Adrenal gland (tissue), 12 donors: ENCODE measurements around the gene HNRNPLL. TPM values are rescaled to one million over a fixed set of nuclear protein-coding genes. Genes with fewer than 3 reads are reported as not detected.

ENCODE experiments used
- DNase-seq, 7 donors: peaks; one replicate each; pipeline ENCODE4 v3.0.0-alpha.2; 2019 to 2020
- H3K27ac ChIP-seq, 5 donors: fragments of 200-600 bp; sonication (generic) in 4 of 5; 1 replicate in 3 of 5; 2 replicates in 2 of 5; pipeline versions ENCODE4 v1.5.1 to v1.8.0; 2016 to 2020; ENCODE audit warnings: mild to moderate bottlenecking in 1 of 5
- H3K27me3 ChIP-seq: fragments of 200-600 bp; 2 replicates; pipeline ENCODE4 v1.8.0; 2021
- H3K36me3 ChIP-seq, 2 donors: fragments of 200-600 bp; replicated peaks in 1 of 2; 1 replicate in 1 of 2; 2 replicates in 1 of 2; pipeline versions ENCODE4 v1.5.1 to v1.8.0; 2018 to 2022
- H3K4me1 ChIP-seq, 2 donors: fragments of 200-600 bp; replicated peaks in 1 of 2; 1 replicate in 1 of 2; 2 replicates in 1 of 2; pipeline versions ENCODE4 v1.5.1 to v1.8.0; 2018 to 2021
- H3K4me3 ChIP-seq, 4 donors: fragments of 200-600 bp; sonication (generic) in 3 of 4; one replicate each; pipeline ENCODE4 v1.5.1; 2016 to 2018
- H3K9me3 ChIP-seq, 3 donors: fragments of 200-600 bp; sonication (generic) in 1 of 3; replicated peaks in 1 of 3; 1 replicate in 2 of 3; 2 replicates in 1 of 3; pipeline versions ENCODE4 v1.5.1 to v1.8.0; 2016 to 2021
- CTCF ChIP-seq, 6 experiments: fragments of 450-650 bp in 4 of 6; fragments of 200-600 bp in 2 of 6; sonication (generic) in 1 of 6; IDR thresholded peaks; 1 replicate in 5 of 6; 2 replicates in 1 of 6; pipeline versions ENCODE4 v1.5.1 to v1.8.0; 2016 to 2021; ENCODE audit warnings: antibody characterized with exemption in 6 of 6, mild to moderate bottlenecking in 2 of 6, moderate library complexity in 1 of 6
- POLR2A ChIP-seq, 2 donors: fragments of 450-650 bp; IDR thresholded peaks; one replicate each; pipeline ENCODE4 v1.6.1; 2017; ENCODE audit warnings: antibody characterized with exemption in 2 of 2, mild to moderate bottlenecking in 2 of 2, moderate library complexity in 1 of 2
- WGBS, 4 donors: extraction: QIAGEN DNeasy Blood & Tissue Kit in 2 of 4; methylation state at CpG; one replicate each; pipeline versions ENCODE4 v1.1.5 to v1.1.7; 2013 to 2017; 5-methylcytosine and 5-hydroxymethylcytosine counted together
- intact Hi-C, 2 donors: fragments of 100-400 bp; cut with DNase I; formaldehyde crosslinking; loops; one replicate each; pipeline versions ENCODE4 v1.14.1 to v1.15.0; 2022 to 2023
- polyA plus RNA-seq, 3 donors: library from polyadenylated mRNA; stranded (reverse); fragments of 200-250 nt in 2 of 3; fragments of 350-450 nt in 1 of 3; fragmentation: Illumina TruSeq in 1 of 3; extraction: RNeasy Lipid Tissue Mini Kit (QIAGEN cat#74804) in 1 of 3; gene quantifications; one replicate each; pipeline ENCODE4 v1.2.3, GENCODE V29; 2013 to 2014
- total RNA-seq, 9 donors: library from RNA; depleted of rRNA in 4 of 9; stranded (reverse); fragments of >200 nt in 4 of 9; fragments of 120-200 nt in 1 of 9; fragmentation: NEBNext Ultra II Directional in 1 of 9; extraction: Animal tissue kit (Norgen Biotek cat#: 25700) in 1 of 9; gene quantifications; one replicate each; pipeline versions ENCODE4 v1.1.0 to v1.2.4, GENCODE V29; 2013 to 2023
- donor health status: healthy with polysubstance abuse.
- donor health status: Bipolar disorder and iron deficiency.
- donor health status: DM: yes; HTN: yes; CAD: no.
- donor health status: DM: no; HTN: no; CAD: no.
- donor health status: DM: no; HTN: no; CAD: no.
- donor health status: DM: yes; HTN: yes; CAD: no.

The HNRNPLL gene
- total and polyA plus RNA-seq, 12 donors = 19.5 to 75.2 (median 49.4) TPM

DNA sequence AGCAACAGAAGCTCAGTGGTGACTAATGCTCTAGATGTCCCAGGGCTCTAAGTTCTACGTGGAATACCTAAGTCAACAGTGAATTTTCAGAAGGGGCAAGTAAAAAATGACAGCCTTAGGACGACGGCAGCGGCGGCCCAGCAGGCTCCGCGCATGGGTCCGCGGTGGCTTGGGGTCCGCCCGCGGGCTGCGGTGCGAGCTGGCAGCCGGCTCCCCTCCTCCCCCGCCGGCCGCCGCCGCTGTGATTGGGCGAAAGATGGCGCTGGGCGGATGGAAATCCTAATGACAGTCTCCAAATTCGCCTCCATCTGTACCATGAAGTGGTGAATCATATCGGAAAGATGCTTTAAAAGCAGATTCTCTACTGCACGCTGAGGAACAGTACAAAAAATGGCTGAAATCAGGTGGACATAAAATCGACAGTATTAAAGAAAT, 74.7 kb downstream of the HNRNPLL start:
- peak in 6 of 7 donors; percentile 42 to 60 (median 50) for DNase-seq
- peak overlapping the region; percentile 50 to 95 (median 69) for H3K27ac ChIP-seq
- TF ChIP-seq POLR2A (IDR thresholded peaks at IDR 0.05) = no peak
- peak in 1 of 6 experiments; percentile 4 for TF ChIP-seq CTCF (IDR thresholded peaks at IDR 0.05)
- peak overlapping the region in 1 of 4 donors; percentile 62 for H3K4me3 ChIP-seq
- no peaks in the 10 kb centered on the region for H3K27me3 ChIP-seq
- no peaks in the 10 kb centered on the region for H3K9me3 ChIP-seq
- intact Hi-C loops = no loop called here
- no peaks in the 10 kb centered on the region for H3K36me3 ChIP-seq
- WGBS, 4 donors = 1 to 5% (median 2%) methylated on average over 24 to 27 of the region's 27 CpGs
- peaks cover 0 to 10% of the 10 kb centered on the region in 2 donors for H3K4me1 ChIP-seq

GRCh38 chr2:38527338-38528007, 75.3 kb downstream of the HNRNPLL start:
- Histone ChIP-seq H3K9me3 (no peaks in the 10 kb centered on the region), H3K4me1 (peaks cover 0 to 10% of the 10 kb centered on the region in 2 donors), H3K27me3 (no peaks in the 10 kb centered on the region), H3K4me3 (peak overlapping the region in 1 of 4 donors; percentile 62), H3K27ac (peak overlapping the region in 4 of 5 donors; percentile 50 to 95 (median 72)), H3K36me3 (no peaks in the 10 kb centered on the region)
- DNase-seq = no peak
- TF ChIP-seq CTCF (IDR thresholded peaks at IDR 0.05) (no peak), POLR2A (IDR thresholded peaks at IDR 0.05) (no peak)
- intact Hi-C loops = no loop called here
- 69 to 78% (median 78%) methylated on average over 5 of the region's 5 CpGs for WGBS, 4 donors

DNA sequence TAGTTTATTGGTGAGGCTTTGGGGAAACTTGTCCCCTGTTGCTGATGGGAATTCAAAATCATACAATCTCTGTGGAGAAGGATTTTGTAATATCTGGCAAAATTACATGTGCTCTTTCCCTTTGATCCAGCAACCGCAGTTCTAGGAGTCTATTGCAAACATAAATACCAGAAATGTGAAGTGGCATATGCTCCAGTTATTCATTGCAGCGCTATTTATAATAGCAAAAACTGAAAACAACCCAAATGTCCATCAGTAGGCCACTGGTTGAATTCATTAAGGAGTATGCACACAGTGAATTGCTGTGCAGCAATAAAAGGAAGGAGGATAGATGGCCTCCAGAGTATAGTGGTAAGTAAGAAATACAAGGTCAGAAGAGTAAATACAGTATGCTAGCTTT, 76.5 kb downstream of the HNRNPLL start:
- WGBS, 4 donors = 53 to 60% (median 56%) methylated on average over 2 of the region's 2 CpGs
- Histone ChIP-seq H3K27ac (peak overlapping the region in 1 of 5 donors; percentile 2), H3K27me3 (no peaks in the 10 kb centered on the region), H3K36me3 (no peaks in the 10 kb centered on the region), H3K9me3 (no peaks in the 10 kb centered on the region), H3K4me3 (no peak overlapping the region), H3K4me1 (peaks cover 0 to 10% of the 10 kb centered on the region in 2 donors)
- no peak for TF ChIP-seq CTCF (IDR thresholded peaks at IDR 0.05)
- no peak for DNase-seq
- intact Hi-C loops = no loop called here

- peaks cover 0 to 10% of the 10 kb centered on the region in 2 donors for H3K4me1 ChIP-seq
- H3K27me3 ChIP-seq = no peaks in the 10 kb centered on the region
- no peaks in the 10 kb centered on the region for H3K9me3 ChIP-seq
- DNase-seq = peak in 1 of 7 donors; percentile 40
- TF ChIP-seq POLR2A (IDR thresholded peaks at IDR 0.05) (no peak), CTCF (IDR thresholded peaks at IDR 0.05) (no peak)
- 68 to 89% (median 79%) methylated on average over 1 to 3 of the region's 3 CpGs for WGBS, 4 donors
- H3K36me3 ChIP-seq = no peaks in the 10 kb centered on the region
- intact Hi-C loops = no loop called here
- H3K27ac ChIP-seq = no peak overlapping the region
- no peak overlapping the region for H3K4me3 ChIP-seq
Observed at GRCh38 chr2:38524580-38524979, 78.1 kb downstream of the HNRNPLL start.
